Measurements from ENCODE around the gene JUP.

JUP gene

DNA sequence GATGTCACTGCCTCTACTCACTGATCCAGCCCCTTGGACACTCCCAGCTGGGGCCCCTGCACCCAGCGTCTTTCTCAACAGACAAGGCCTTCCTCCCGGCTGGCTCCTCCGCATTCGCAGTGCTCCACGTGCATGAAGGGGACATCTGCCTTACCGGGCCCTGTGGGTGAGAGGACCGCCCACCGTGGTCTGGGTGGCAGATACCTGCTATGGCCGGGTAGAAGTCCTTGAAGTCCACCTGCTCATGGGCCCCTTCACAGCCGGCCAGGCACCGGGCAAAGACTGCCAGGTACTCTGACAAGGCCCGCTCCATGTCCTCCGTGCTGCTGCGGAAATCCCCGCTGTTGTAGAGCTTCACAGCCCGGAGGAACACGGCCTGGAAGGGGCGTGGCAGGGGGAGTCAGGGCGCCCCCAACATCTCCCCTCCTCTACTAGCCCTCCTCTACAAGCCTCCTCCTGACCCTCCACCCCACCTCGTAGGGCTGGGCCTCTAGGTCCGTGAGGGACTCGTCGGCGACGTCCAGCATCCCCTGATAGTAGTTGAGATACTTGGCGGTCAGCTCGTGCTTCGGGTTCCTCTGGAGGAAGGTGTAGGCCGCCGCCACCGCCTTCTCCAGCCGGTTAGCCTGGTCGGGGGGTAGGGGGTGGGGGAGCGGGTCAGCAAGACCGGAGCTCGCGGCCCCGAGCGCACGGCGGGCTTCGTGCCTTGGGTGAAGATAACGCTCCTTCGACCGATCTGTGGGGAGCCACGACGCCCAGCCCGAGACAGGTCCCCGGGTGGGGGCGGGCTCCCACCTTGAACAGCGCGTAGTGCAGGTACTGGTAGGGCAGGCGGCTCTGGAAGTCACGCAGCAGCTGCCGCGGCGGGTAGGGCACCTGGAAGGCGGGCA lies 24.4 kb upstream of the JUP start:
- no peak for DNase-seq (ENCODE audit: low read depth)

GRCh38 chr17:41806685-41807445 lies 20.4 kb upstream of the JUP start:
- no peak for DNase-seq (ENCODE audit: low read depth)

- no peak for DNase-seq (ENCODE audit: low read depth)
Measured at GRCh38 chr17:41803049-41804020, 16.8 kb upstream of the JUP start.

DNA sequence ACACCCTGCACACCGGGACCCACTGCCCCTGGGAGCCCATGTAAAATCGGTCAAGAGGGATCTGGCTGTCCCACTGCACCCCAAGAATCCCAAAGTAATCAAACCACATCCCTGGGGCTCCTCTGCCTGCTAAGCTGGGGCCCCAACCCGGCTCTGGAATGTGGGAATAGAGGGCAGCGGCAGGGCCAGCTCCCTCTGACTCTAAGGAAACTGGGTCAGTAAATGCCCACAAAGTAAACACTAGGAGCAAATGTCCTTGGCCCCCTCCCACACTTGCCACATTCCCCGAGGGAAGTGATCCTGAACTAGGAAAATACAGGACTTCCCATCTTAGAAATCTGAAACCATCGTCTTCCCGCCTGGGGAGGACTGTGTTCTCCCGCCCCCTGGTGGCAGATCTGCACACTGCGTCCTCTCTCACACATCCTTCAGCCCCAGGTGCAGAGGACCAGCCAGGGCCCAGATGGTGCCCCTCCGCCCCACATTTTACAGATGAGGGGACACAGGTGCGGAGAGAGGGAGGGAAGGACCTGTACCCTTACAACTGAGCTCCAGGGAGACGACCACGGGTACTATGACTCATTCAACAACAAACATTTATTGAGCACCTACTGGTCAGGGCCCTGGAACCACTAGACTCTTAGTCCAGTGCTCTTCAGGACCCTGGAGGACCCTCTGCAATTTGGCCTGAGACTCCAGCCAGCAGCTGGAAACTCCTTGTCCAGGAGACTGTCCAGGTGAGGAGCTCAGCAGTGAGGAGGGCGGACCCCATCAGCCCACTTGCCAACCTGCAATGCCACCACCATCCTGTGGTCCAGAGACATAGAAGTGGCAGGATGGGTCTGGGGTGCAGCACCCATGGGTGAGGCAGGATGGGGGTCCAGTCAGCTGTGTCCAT lies 15.1 kb upstream of the JUP start:
- DNase-seq (ENCODE audit: low read depth), result peak; percentile 46

DNA sequence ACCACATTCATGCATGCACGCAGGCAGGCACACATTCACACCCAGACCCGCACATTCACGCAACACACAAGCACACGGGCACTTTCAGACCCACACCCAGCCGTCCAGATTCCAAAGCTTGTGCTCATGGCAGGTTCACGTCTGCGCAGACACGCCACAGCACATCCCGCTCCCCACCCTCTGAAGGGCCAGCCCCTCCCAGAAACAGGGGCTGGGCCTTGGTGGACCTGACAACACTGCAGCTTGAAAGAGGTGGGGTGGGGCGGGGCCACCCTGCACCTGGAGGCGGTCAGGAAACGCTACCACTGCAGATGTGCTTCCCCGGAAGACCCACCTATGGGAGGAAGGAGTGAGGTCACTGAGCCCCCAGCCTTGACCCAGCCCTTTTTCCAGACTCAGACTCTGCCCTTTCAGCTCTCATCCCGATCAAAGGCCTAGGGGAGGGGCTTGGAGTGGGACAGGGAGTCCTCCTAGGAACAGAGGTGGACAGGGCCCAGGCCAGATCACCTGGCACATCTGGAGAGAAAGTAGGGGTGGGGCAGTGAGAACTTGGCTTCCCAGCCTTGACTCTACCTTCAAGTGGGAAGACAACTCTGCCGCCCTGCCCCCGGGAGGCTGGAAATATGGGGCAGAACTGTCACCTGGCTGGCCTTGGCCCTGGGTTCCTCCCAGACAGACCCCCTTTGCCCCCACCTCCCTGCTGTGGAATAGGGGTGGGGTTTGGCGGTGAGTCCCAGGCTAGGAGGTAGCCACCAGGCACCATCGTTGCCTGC lies 14.3 kb upstream of the JUP start:
- DNase-seq (ENCODE audit: low read depth), result no peak

- no peak for DNase-seq (ENCODE audit: low read depth)
Measured at GRCh38 chr17:41799366-41799765, 12.9 kb upstream of the JUP start.

DNA sequence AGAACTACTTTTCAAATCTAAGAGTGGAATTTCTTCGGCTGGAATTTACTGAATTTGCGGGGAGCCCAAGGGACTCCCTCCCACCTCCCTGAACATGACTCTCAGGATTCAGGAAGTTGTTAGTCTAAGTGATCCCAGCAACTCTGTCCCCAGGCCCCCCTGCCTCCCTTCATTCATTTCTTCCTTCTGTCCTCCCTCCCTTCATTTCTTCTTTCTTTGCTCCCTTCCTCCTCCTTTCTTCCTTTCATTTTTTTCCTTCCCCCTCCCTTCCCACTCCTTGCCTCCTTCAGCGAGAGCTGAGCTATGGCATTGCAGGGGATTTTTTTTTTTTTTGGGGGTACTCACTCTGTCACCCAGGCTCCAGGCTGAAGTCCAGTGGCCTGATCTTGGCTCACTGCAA lies 10.9 kb upstream of the JUP start:
- DNase-seq (ENCODE audit: low read depth), result no peak

DNA sequence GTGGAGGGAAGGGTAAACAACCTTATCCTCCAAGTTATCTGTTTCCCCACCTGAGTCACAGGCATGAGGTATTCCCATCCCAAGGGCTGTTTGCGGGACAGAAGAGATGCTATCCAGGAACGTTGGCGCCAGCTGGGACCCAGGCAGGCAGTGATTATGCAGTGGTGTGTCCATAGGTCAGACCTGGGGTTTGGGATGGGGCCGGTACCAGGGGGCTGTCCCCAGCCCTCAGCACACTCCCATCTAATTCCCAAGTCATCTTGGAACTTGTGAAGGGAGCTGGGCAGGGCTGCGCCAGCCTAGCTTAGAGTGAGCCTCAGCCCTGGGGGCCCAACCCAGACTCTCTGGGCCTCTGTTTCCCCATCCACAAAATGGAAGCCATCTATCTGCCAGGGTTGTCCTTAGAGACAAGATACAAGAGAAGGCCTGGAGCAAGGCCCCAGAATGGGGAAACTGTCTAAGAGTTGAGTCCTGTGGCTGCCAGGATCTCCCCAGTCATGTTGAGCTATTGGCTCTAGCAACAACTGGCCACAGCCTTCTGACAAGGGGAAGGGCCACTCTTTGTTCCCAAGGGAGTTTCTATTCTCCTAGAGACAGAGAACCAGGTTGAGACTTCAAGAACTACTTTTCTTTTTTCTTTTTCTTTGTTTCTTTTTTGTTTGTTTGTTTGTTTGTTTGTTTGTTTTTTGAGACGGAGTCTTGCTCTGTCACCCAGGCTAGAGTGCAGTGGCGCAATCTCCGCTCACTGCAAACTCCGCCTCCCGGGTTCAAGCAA lies 9.8 kb upstream of the JUP start:
- no peak for DNase-seq (ENCODE audit: low read depth)

- DNase-seq (ENCODE audit: low read depth), result no peak
Measured at GRCh38 chr17:41794540-41794975, 8.0 kb upstream of the JUP start.

GRCh38 chr17:41793784-41794539 lies 7.5 kb upstream of the JUP start:
- no peak for DNase-seq (ENCODE audit: low read depth)

- DNase-seq (ENCODE audit: low read depth), result no peak
Measured at GRCh38 chr17:41792845-41793783, 6.6 kb upstream of the JUP start.

GRCh38 chr17:41787021-41787418 lies 509 bp upstream of the JUP start:
- no peak for DNase-seq (ENCODE audit: low read depth)

GRCh38 chr17:41785859-41786226 lies 668 bp downstream of the JUP start:
- DNase-seq (ENCODE audit: low read depth), result no peak

GRCh38 chr17:41785091-41785858 lies 1.2 kb downstream of the JUP start:
- DNase-seq (ENCODE audit: low read depth), result no peak

DNA sequence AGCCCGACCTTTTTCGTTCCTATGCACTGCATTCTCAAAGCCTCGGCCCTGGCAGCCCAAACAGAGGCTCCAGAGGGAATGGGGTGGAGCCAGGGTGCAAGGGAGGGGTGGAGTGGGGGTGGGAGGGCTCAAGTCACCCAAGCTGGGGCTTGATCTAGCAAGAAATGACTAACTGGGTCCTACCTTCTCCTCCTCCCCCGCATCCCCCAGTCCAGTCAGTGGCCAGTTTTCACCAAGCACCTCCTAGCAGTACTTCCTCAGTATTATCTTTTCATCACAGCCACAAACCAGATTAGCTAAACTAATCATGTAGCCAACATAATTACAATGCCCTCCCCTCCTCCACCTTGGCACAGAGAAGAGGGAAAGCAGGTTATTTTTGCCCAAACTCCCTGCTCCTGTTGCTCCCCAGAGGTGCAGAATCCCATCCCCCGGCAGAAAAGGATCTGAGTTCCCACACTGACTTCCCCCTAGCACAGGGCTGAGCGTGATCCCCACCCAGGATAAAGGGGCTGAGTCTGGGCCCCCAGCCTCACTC lies 2.2 kb downstream of the JUP start:
- no peak for DNase-seq (ENCODE audit: low read depth)

GRCh38 chr17:41782142-41782541 lies 4.4 kb downstream of the JUP start:
- no peak for DNase-seq (ENCODE audit: low read depth)

All from stimulated activated CD8-positive, alpha-beta memory T cell treated with anti-CD3 and anti-CD28 coated beads, Interleukin-12 subunit alpha, Interleukin-12 subunit beta, amount 100 ng/mL, for 4 hours (primary cell).